Right lobe of liver (tissue), 4 donors: Measurements from ENCODE around the gene FAM43A.

ENCODE experiments used
- CTCF ChIP-seq, 4 donors: fragments of 200-600 bp in 3 of 4; fragments of 450-650 bp in 1 of 4; IDR thresholded peaks; one replicate each; pipeline versions ENCODE4 v1.5.1 to v1.8.0; 2016 to 2022; ENCODE audit warnings: antibody characterized with exemption in 4 of 4, mild to moderate bottlenecking in 2 of 4
- POLR2A ChIP-seq: fragments of 450-650 bp; IDR thresholded peaks from one replicate; pipeline ENCODE4 v1.6.1; 2017; ENCODE audit warnings: antibody characterized with exemption, mild to moderate bottlenecking
- donor health status: DM: no; HTN: no; CAD: no.
- donor health status: DM: no; HTN: no; CAD: no.
- donor health status: DM: no; HTN: yes; CAD: no.

GRCh38 chr3:194730365-194730764 is 44.7 kb downstream of the FAM43A start:
- TF ChIP-seq CTCF (IDR thresholded peaks at IDR 0.05) (no peak), POLR2A (no peak)
